Ureter (tissue), 1 donor: ENCODE results near the gene ACP7. TPM values are rescaled to one million over a fixed set of nuclear protein-coding genes. Genes with fewer than 3 reads are reported as not detected.
"Not testable (repeated sequence)": the region's sequence is repeated elsewhere in the genome, so short reads cannot be mapped to it uniquely, and the experiment has no call there.

Experiments used
- DNase-seq: peaks from one replicate; pipeline ENCODE4 v3.0.0-alpha.2; 2020; ENCODE audit warnings: low spot score
- total RNA-seq: library from RNA; stranded (reverse); gene quantifications from one replicate; pipeline ENCODE4 v1.2.4, GENCODE V29; 2023
- donor health status: DM: yes; HTN: yes; CAD: no.

The ACP7 gene
- total RNA-seq, 1 donor from 2014 or later, result 1.8 TPM

DNA sequence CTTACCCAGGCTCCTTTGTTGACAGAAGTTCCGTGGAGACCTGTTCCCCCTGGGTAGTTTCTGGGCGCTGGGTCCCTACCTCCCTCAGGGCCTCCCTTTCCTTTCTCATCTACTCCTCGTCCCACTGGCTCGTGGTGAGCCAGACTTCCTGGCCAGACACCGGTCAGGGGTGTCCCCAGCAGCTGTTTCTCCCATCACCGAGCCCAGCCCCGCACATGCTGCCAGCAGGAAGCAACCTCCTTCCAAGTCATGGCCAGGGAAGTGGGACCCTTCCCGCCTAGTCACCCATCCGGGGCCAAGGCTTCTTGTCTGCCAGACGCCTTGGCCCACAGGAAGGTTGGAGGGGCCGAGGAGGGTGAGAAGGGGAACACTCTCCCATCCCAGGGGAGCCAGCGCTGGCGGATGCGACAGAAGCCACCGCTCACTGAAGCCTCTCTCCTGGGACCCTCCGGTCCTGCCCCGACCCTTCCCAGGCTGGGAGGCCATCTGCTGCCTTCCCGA, 47.1 kb downstream of the ACP7 start:
- DNase-seq, result peak; percentile 74

DNA sequence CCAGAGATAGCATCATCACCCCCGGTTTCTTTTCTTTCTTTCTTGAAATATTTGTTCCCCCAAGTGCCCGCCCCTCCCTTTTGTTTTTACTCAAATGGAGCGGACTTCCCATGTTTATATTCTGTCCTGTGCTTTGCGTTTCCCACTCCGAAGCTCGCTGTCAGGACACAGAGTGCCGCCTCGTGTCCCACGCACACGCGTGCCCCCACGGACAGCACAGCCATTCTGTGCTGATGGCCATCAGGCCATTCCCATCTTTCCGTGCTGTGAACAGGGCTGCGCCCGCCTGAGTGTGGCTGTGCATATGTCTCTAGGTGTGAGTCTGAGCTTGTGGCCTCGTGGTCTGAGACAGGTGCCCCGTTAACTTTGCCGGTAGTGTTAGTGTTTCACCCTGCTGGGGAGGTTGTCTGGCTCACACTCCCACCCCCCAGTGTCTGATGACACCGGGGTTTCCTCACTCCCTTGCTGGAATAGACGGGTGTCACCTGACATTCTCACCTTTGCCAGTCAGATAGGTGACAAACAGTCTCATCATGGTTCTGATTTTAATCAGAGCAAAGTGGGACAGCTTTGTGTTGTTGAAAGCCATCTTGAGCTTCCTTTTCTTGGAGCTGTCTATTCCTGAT, 48.3 kb downstream of the ACP7 start:
- DNase-seq, result no peak

DNA sequence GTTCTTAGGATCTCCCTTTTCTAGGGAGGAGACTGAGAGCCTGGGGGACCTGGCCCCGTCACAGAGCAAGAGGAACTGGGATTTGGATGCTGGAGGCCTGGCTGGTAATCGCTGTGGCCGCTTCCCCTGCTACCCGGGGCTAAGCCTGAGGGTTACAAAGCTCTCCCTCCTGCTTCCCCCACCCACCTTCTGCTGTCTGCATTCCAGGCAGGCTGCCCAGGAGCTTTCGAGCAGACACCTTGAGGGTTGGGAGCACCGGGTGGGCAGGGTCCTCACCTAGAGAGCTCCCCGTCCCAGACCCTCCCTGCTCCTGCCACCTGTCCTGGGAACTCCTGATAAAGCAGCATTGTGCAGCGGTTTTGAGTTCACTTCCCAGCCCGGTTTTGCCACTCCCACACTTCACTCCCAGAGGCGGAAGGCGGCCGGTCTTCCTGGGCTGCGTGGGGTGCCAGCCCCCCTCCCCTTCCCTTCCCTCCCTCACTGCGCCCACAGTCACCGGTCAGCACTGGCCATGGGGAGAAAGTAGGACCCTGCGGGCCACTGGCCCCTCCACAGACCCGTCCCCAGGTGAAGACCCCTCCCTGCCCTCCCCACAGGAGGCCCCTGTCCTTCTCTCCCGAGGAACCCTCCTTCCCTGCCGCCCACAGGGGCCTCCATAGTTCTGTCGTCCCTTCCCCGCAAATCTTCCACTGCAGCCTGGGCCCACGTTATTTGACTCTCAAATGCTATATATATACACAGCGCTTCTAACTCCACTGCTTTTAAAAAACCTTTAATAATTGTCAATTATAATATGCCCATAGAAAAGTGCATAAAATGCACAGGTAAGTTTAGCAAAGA, 49.5 kb downstream of the ACP7 start:
- DNase-seq, result no peak

DNA sequence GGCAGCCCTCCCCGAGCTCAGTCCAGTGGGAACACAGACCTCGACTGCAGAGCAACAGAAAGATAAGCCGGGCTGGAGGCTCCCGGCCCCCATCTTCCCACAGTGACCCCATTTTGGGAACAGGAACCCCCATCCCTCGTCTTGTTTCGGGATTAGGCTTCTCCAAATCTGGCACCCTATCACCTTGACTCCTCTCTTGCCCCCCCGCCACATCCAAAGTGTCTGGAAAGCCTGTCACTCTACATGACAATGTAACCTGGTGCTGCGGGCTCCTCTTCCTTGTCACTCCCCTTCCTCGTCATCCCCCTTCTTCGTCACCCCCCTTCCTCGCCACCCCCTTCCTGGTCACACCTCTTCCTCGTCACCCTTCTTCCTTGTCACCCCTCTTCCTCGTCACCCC, 51.5 kb downstream of the ACP7 start:
- DNase-seq, result no peak

DNA sequence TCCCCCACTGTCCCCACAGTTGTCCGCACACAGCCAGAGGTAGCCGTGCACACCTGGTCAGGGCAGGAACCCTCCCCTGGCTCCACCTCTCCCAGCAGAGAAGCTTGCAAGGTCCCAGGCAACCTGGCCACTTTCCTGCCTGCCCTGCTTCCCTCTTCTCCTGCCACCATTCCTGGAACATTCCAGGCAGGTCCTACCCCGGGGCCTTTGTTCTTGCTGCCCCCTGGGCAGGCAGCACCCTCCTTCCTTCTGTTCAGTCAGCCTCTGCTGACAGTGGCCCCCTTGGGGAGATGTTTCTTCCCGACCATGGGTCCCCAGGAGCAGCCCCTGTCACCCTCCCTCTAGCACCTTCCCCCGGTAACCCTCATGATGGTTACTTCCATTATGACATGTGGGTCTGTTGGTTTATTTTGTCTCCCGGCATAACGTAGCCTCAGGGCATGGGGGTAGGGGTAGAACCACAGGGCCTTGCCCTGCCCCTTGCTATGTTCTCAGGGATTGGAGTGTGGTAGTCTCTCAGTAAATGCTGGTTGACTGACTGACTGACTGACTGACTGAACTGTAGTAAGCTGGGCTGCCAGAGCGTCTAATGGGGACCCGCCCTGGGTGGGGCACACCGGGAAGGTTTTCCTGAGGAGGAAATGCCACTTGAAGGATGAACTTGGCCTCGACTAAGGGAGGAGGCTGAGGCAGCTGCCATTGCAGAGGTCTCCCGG, 52.2 kb downstream of the ACP7 start:
- no peak for DNase-seq

DNA sequence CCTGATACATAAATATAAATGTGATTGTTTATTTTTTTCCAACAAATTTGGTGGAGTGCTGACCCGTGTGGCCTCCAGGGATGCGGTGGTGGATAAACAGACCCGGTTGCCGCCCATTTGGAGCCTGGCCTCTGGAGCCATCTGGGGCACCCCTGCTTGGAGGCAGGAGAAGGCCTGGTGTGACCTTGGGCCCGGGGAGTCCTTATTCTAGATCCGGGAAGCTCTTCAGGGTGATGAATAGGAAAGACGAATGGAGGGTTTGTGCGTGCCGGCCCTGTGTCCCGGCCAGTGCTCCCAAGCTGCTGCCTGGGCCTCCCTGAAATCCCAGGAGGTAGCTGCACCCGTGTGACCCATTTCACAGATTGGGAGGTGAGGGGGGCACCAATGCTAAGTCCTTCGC, 53.0 kb downstream of the ACP7 start:
- no peak for DNase-seq

DNA sequence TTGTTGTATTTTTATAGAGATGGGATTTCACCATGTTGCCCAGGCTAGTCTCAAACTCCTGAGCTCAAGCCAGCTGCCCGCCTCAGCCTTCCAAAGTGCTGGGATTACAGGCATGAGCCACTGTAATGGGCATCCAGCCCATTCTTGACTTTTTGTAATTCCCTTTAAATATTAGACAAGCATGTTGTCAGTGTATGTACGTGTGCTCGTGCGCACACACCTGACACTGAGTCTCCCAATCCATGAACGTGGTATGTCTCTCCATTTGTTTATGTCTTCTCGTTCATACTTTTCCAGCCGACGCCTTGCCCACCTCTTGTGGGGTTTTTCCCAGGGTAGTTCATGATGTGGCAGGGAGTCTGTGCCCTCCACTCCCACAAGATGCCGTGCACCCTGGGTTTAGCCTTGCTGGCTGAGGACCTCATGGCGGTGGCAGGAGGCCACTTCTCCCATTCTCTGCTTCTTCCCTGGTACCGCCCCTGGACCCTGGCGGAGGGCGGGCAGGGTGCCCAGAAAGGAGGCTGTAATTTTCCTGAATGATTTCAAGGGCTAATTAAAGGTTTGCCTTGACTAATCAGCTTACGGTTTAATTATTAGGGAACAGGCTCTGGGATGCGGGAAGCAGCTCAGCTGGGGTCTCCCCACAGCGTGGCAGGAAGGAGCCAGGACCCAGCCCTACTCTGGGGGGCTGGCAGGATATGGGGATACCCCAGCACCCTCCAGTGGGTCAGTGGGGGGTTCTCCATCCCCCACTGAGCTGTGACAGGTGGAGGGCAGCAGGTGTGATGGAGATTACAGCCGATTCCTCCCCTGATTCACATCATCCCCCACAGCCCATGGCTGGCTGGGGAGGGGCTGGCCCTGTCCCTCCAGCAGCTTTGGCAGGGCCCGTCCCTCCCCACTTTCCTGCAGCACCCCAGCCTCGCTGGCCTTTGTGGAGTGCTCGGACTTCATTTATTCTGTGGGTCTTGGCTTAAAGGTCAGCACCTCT, 54.3 kb downstream of the ACP7 start:
- DNase-seq, result no peak

DNA sequence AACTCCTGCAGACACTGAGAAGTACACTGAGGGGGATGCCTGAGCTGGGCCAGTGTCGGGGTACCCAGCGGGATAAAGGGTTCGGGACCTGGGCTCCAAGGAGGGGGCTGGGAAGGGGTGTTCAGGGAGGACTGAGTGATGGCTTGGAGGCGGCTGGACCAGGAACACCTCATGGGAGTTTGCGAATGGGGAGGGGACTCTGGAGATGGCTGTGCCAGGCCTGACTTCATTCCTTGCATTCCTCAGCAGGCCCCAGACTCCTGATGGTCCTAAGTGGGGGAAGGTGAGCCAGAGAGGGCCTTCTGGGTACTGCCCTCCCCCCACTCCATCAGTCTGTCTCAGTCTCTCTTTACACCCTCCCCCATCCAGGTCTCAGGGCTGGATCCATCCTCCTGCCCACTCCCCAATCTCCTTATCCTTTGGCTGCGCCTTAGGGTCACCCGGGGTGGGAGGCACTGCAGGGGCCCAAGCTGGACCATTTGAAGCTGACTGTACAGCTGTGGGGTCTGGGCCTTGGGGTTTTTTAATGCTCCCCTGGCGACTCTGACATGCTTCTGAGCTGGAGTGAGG, 55.2 kb downstream of the ACP7 start:
- no peak for DNase-seq

DNA sequence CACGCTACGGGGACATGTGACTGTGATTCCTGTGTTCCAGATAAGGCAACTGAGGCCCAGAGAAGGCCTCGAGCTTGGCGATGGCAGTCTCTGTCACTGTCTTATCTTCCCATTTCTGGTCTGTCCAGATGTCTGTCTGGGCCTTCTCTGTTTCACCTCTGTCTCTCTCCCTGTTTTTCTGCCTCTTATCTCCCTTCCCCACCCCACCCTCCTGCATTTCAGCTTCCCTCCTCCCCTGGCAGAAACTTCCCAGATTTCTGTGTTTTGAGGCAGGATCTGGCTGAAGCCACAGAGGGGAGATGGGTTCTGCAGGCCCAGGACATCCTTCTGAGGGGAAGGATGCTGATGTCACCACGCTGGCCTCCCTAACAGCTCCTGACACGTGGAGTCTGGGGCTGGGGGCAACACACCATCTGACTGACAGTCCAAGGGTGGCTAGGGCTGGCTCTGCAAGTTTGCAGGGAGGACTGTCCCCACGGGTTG, 55.8 kb downstream of the ACP7 start:
- DNase-seq, result no peak

DNA sequence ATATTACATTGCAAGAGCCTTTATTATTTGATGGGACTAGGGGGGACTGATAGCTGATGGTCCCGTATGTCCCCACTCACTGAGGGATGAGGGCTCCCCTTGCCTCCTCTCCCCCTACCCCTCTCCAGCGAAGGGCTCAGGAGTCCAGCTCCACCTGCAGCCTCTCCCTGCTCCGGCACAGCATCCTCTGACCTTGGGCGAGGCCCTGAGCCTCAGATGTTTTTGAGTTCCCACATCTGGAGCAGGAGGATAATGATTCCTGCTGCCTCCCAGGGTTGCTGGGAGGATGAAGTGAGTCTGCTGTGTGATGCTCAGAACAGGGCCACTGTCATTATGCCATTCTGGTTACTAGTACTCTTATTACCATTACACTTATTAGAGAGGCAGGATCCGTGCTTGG, 56.4 kb downstream of the ACP7 start:
- no peak for DNase-seq

DNA sequence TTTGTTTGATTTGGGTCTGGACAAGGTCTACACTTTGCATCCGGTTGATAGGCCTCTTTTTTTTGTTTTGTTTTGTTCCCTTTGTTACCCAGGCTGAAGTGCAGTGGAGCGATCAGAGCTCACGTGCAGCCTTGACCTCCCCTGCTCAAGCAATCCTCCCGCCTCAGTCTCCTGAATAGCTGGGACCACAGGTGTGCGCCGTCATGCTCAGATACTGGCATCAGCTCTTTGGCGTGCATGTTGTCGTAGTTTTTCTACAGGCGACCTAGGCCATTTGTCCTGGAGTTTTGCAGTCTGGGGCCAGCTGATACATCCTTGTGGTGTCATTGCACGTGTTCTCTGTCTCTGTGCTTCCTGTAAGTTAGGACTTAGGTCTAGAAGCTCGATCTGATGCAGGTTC, 57.8 kb downstream of the ACP7 start:
- no peak for DNase-seq

DNA sequence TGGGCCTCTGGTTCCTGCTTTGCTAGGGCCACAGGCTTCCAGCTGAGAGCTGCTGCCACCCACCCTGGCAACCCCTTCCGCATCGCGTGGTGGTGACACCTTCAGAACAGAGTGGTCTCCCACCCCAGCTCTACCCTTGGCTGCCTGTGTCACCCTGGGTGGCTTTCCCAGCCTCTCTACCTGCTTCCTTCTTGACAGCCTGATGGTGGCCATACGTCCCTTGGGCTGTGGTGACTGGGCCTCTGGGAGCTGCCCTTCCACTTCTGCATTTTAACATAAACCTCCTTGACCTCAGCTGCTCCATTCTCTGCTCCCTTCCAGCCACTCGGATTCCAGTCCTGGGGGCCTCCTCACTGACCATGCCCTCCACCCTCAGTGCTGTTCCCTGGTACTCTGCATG, 58.5 kb downstream of the ACP7 start:
- no peak for DNase-seq

DNA sequence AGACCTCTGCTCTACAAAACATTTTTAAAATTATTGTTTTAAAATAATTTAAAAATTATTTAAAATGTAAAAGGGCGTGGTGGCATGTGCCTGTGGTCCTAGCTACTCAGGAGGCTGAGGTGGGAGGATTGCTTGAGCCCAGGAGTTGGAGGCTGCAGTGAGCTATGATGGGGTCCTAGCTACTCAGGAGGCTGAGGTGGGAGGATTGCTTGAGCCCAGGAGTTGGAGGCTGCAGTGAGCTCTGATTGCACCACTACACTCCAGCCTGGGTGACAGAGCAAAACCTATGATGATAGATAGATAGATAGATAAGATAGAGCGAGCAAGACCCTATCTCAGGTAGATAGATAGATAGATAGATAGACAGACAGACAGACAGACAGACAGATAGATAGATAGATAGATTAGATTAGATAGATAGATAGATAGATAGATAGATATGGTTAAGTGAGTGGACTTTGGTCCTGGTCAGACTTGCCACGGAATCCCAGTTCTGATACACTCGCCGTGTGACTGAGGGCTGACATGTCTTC, 59.7 kb downstream of the ACP7 start:
- DNase-seq, result not testable (repeated sequence)

DNA sequence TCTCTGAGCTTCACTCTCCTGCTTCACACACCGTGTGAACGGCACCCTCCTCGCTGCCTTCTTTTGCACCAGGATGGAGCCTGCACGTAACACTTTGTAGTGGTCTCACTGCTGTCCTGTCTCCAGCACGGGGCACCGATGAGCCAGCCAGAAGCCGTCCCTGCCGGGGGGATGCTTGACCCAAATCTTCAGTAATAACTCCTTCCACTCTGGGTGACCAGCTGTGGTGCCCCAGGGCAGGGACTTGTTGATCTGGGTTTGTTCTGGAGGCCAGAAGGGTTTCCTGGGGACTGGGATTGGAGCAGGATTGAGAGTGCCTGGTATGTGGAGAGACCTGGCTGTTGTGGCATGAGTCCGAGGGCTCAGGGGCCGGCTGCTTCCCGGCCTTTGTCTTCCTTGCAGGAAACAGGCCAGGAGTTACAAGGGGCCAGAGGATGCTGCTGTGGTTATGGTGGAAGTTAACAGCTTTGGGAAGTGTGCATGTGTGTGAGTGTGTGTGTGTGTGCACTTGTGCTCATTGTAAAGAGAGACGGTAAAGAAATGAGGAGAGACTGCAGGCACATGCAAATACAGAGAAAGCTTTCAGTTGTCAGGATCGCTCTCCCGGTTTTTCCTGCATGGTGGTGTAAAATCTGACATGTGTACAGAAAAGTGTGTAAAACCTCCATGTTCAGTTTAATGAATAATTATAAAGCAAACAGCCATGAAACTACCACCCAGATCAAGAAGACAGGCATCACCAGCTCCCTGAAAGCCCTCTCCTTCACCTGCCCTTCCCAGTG, 60.3 kb downstream of the ACP7 start:
- no peak for DNase-seq

DNA sequence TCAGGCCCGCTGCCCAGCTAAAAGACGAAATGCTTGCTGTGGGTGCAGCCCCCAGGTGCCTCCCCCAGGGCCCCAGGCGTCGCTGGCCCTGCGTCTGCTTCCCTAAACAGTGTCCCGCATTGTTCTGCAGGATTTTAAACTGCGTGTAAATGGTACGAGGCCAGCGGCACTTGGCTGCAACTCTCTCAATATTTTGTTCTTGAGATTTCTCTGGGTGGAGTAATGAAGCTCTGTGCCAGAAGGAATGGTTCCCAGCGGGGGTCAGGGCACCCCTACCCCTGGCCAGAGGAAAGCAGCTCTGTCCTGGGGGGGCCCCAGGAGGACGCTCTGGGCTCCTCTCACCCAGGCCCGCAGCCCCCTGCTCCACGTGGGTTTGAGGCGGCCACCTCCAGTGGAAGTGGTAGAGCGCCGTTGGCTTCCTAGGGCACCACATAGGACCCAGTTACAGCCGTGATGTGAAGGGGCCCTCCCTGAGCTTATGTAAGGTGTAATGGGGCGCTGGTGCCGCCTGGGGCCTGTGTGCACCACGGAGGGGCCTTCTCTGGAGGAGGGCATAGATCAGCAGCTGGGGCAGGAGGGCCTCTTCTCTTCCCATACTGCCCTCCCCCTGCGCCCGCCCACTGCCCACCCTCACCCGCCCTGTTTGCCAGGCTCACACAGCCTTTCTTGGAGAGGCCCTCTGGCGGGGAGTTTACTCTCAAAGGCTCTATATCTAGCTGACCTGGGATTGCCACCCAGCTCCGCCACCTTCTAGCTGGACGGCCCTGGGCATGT, 61.2 kb downstream of the ACP7 start:
- DNase-seq, result peak; percentile 51

DNA sequence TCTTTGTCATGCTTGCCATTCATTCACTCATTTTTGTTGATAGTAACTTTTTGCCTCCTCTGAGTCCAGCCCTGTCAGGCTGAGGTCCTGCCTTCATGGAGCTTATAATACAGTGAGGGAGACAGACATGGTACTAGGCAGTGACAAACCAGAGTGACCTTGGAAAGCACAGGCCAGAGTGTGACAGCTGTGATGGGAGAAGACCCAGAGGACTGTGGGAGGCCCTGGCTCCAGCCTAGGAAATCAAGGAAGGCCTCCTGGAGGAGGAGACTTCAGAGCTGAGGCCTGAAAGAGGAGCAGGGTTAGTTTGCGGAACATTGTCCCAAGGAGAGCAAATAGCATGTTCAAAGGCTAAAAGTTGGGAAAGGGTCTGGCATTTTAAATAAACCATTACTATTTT, 61.9 kb downstream of the ACP7 start:
- DNase-seq, result no peak

DNA sequence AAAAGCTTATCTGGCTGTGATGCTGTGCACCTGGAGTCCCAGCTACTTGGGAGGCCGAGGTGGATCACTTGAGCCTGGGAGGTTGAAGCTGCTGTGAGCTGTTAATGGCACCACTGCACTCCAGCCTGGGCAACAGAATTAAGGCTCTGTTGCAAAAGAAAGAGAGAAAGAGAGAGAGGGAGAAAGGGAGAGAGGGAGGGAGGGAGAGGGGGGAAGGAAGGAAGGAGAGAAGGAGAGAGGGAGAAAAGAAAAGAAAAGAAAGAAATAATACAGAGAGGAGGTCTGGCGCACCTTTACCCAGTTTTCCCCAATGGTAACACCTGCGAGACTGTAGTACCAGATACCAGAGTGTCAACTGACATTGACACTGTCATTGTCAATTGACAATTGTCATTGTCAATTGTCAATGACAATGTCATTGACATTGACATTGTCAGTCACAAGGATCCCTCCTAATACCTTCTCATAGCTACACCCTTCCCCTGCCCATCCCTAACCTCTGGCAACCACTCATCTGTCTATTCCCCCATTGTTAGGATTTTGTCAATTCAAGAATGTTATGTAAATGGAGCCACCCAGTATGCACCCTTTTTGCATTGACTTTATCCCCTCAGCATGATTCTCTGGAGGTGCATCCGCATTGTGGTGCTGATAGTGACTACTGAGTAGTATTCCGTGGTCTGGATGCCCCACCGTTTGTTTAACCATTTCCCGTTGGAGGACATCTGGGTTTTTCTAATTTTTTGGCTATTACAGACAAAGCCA, 62.7 kb downstream of the ACP7 start:
- no peak for DNase-seq

DNA sequence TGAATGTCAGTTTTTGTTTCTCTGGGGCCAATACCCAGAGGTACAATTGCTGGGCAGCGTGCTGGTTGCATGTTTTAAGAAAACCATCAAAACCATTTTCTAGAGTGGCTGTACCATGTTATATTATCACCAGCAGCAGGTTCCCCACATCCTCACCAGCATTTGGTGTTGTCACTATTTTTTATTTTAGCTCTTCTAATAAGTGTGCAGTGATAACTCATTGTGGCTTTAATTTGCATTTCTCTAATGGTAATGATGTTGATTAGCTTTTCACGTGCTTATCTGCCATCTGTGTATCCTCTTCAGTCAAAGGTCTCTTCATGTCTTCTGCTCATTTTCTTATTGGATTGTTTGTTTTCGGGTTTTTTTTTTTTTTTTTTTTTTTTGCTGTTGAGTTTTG, 63.3 kb downstream of the ACP7 start:
- DNase-seq, result no peak
